HEK293 (cell line): ENCODE measurements around the gene GALE.
A peak's percentile ranks its signal among the peaks of the same experiment; 100 is the strongest.

Experiments
- CTCF ChIA-PET: fragments of 350-600 bp; formaldehyde crosslinking; extraction: SDS; loops from one replicate; lab custom pipeline; 2021; ENCODE audit warnings: antibody characterized with exemption; lab: Yijun Ruan, JAX
- POLR2A ChIA-PET: fragments of 300-600 bp; formaldehyde crosslinking; extraction: SDS; loops from one replicate; lab custom pipeline; 2020; ENCODE audit warnings: antibody characterized with exemption, inconsistent platforms; lab: Yijun Ruan, JAX
- H3K27ac ChIP-seq: fragments of 200-500 bp; sonication (Bioruptor generic); 2 replicates; pipeline ENCODE4 v1.5.1; 2014; ENCODE audit warnings: low read depth, low read length, control low read depth, inconsistent platforms; ENCODE audit errors: extremely low read depth
- H3K36me3 ChIP-seq, 2 experiments: fragments of 200-500 bp in 1 of 2; sonication (Bioruptor generic) in 1 of 2; 1 replicate in 1 of 2; 2 replicates in 1 of 2; pipeline ENCODE4 v1.5.1; 2014 to 2017; ENCODE audit warnings: inconsistent platforms in 2 of 2, low read length in 2 of 2; ENCODE audit not compliant: control insufficient read depth in 2 of 2, insufficient read depth in 1 of 2
- H3K4me1 ChIP-seq: fragments of 200-500 bp; sonication (Bioruptor generic); 2 replicates; pipeline ENCODE4 v1.5.1; 2014; ENCODE audit warnings: mild to moderate bottlenecking, low read length, inconsistent platforms; ENCODE audit not compliant: control insufficient read depth, insufficient read depth
- H3K4me3 ChIP-seq: 2 replicates; pipeline ENCODE4 v1.5.1; 2011; ENCODE audit warnings: low read depth, mild to moderate bottlenecking, control low read depth, low read length, moderate library complexity
- H3K9me3 ChIP-seq: fragments of 200-500 bp; sonication (Bioruptor generic); 2 replicates; pipeline ENCODE4 v1.5.1; 2014; ENCODE audit warnings: low read depth, low read length, inconsistent platforms; ENCODE audit not compliant: control insufficient read depth, insufficient read depth
- SCRT1 ChIP-seq: fragments of 450-650 bp; formaldehyde crosslinking; IDR thresholded peaks from 2 replicates; pipeline ENCODE4 v1.5.1; 2016; ENCODE audit warnings: missing biosample characterization, missing genetic modification characterization, borderline replicate concordance
- SCRT2 ChIP-seq: fragments of 450-650 bp; formaldehyde crosslinking; IDR thresholded peaks from 2 replicates; pipeline ENCODE4 v1.5.1; 2016; ENCODE audit warnings: missing biosample characterization, missing genetic modification characterization
- TCF7L2 ChIP-seq: IDR thresholded peaks from 2 replicates; pipeline ENCODE4 v1.6.1; 2011; ENCODE audit warnings: low read depth, mild to moderate bottlenecking, inconsistent platforms, low read length, moderate library complexity, borderline replicate concordance
- ZBTB20 ChIP-seq: fragments of 450-650 bp; formaldehyde crosslinking; IDR thresholded peaks from 2 replicates; pipeline ENCODE4 v1.5.1; 2016; ENCODE audit warnings: missing biosample characterization, missing genetic modification characterization
- ZFHX2 ChIP-seq: fragments of 450-650 bp; formaldehyde crosslinking; conservative IDR thresholded peaks from 2 replicates; pipeline ENCODE4 v1.5.1; 2016; ENCODE audit warnings: missing biosample characterization, missing genetic modification characterization
- ZIC2 ChIP-seq: fragments of 450-650 bp; formaldehyde crosslinking; IDR thresholded peaks from 2 replicates; pipeline ENCODE4 v1.5.1; 2016; ENCODE audit warnings: missing biosample characterization, missing genetic modification characterization
- ZNF140 ChIP-seq: fragments of 450-650 bp; formaldehyde crosslinking; IDR thresholded peaks from 2 replicates; pipeline ENCODE4 v1.5.1; 2016; ENCODE audit warnings: missing biosample characterization, missing genetic modification characterization
- ZNF148 ChIP-seq: fragments of 450-650 bp; formaldehyde crosslinking; IDR thresholded peaks from 2 replicates; pipeline ENCODE4 v1.5.0; 2017; ENCODE audit warnings: missing biosample characterization, missing genetic modification characterization, borderline replicate concordance
- ZNF335 ChIP-seq: fragments of 450-650 bp; formaldehyde crosslinking; conservative IDR thresholded peaks from 2 replicates; pipeline ENCODE4 v1.5.1; 2016; ENCODE audit warnings: missing biosample characterization, missing genetic modification characterization
- ZNF350 ChIP-seq: fragments of 450-650 bp; formaldehyde crosslinking; IDR thresholded peaks from 2 replicates; pipeline ENCODE4 v1.5.0; 2017; ENCODE audit warnings: missing biosample characterization, mild to moderate bottlenecking, missing genetic modification characterization
- ZNF391 ChIP-seq: fragments of 450-650 bp; formaldehyde crosslinking; IDR thresholded peaks from 2 replicates; pipeline ENCODE4 v1.5.1; 2016; ENCODE audit warnings: low read depth, missing biosample characterization, missing genetic modification characterization, borderline replicate concordance
- ZNF398 ChIP-seq: fragments of 450-650 bp; formaldehyde crosslinking; IDR thresholded peaks from 2 replicates; pipeline ENCODE4 v1.5.1; 2017; ENCODE audit warnings: missing biosample characterization, missing genetic modification characterization
- ZNF404 ChIP-seq: fragments of 450-650 bp; formaldehyde crosslinking; IDR thresholded peaks from 2 replicates; pipeline ENCODE4 v1.5.1; 2017; ENCODE audit warnings: missing biosample characterization, missing genetic modification characterization
- ZNF560 ChIP-seq: fragments of 450-650 bp; formaldehyde crosslinking; IDR thresholded peaks from 2 replicates; pipeline ENCODE4 v1.5.1; 2017; ENCODE audit warnings: missing biosample characterization, missing genetic modification characterization, borderline replicate concordance
- ZNF600 ChIP-seq: fragments of 450-650 bp; formaldehyde crosslinking; IDR thresholded peaks from 2 replicates; pipeline ENCODE4 v1.5.1; 2016; ENCODE audit warnings: missing biosample characterization, missing genetic modification characterization
- ZNF76 ChIP-seq: fragments of 450-650 bp; formaldehyde crosslinking; IDR thresholded peaks from 2 replicates; pipeline ENCODE4; 2016; ENCODE audit warnings: low read depth, missing biosample characterization, missing genetic modification characterization, borderline replicate concordance

The GALE gene

DNA sequence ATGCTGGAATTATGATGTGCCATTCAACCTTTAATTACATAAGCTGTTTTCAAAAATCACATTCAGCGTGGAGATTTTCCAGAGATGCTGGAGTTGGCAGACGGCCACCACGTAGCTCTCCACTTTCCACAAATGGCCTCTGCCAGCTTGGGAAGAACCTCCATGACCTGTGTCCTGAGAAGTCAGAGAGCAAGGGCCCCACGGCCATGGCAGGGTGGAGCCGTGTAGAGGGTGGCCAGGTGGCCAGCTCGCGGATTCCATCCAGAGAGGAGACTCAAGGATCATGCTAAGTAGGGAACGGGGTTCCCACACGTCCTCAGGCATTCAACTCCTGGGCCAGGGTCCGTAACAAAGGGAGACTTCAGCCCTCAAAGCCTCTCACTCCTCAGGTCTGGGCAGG is 1.3 kb upstream of the GALE start:
- peaks cover 3% of the 10 kb centered on the region; the same call in 1 of the 2 replicates for H3K4me1 ChIP-seq
- peaks cover 0 to 60% of the 10 kb centered on the region in 2 experiments; a peak in 2 of 3 replicates for H3K36me3 ChIP-seq
- POLR2A ChIA-PET, result interaction anchor here (0.6 to 5.5 kb wide), 6 partner anchors 11 to 241 kb away, joined by 3 to 47 read pairs (median 5); partner anchors contain the start of genes HMGCL, LYPLA2 and PITHD1
- H3K4me3 ChIP-seq, result no peak overlapping the region
- TF ChIP-seq ZNF600 (0 out of 2 replicates have a peak, but pooled peaks have one; percentile 27), ZNF140 (tag by site-specific recombination) (no peak), ZFHX2 (no peak)
- no peaks in the 10 kb centered on the region for H3K9me3 ChIP-seq
- H3K27ac ChIP-seq, result no peak overlapping the region
- CTCF ChIA-PET, result interaction anchor here (0.6 to 5.6 kb wide), 12 partner anchors 9 to 541 kb away, joined by 3 to 52 read pairs (median 4); no protein-coding TSS in a partner anchor

DNA sequence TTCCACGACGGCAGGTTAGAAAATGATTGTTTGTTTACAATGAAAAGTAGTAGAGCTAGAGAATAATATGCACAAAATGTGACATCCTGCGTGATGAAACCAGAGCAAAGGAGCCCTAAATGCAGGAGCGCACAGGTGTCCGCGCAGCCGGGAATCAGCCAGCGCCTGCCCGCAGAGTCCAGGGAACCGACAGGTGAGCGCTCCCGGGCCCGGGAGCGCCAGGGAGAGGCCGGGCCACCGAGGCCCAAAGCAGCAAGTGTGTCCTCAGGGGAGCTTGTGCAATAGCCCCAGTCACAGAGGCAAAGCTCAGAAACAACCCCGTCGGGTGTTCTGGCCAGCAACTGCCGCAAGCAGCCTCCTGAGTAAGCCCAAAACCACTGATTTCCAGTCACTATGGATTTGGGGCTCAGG is 789 bp upstream of the GALE start:
- no peak overlapping the region; the same call in 1 of the 2 replicates for H3K27ac ChIP-seq
- TF ChIP-seq ZNF350 (tag by site-specific recombination) (no peak), TCF7L2 (no peak), ZNF560 (tag by site-specific recombination) (no peak), ZNF600 (0 out of 2 replicates have a peak, but pooled peaks have one; percentile 17), ZIC2 (tag by site-specific recombination) (no peak), SCRT2 (peak; percentile 86), SCRT1 (tag by site-specific recombination) (0 out of 2 replicates have a peak, but pooled peaks have one; percentile 34), ZNF76 (tag by site-specific recombination) (no peak), ZNF398 (tag by site-specific recombination) (no peak), ZBTB20 (tag by site-specific recombination) (peak; percentile 8; the same call in 1 of the 2 replicates), ZNF148 (tag by site-specific recombination) (no peak), ZNF404 (no peak), ZNF391 (tag by site-specific recombination) (no peak), ZNF335 (tag by site-specific recombination) (peak; percentile 79)
- TF ChIP-seq, all 188 proteins: peak for 5
- Histone ChIP-seq H3K36me3 (peaks cover 0 to 60% of the 10 kb centered on the region in 2 experiments; a peak in 2 of 3 replicates), H3K4me3 (peak overlapping the region; percentile 80), H3K9me3 (no peaks in the 10 kb centered on the region), H3K4me1 (peaks cover 3% of the 10 kb centered on the region; the same call in 1 of the 2 replicates)
- POLR2A ChIA-PET, result interaction anchor here (0.6 to 5.5 kb wide), 7 partner anchors 10 to 179 kb away, joined by 3 to 47 read pairs (median 6); partner anchors contain the start of genes HMGCL, LYPLA2, PITHD1 and SRSF10
- CTCF ChIA-PET, result interaction anchor here (0.7 to 5.6 kb wide), 7 partner anchors 9 to 115 kb away, joined by 3 to 52 read pairs (median 4); no protein-coding TSS in a partner anchor
